H1 (cell line): Measurements from ENCODE around the gene DNAJC27. TPM values are rescaled to one million over a fixed set of nuclear protein-coding genes. Genes with fewer than 3 reads are reported as not detected.

Source experiments
- CTCF ChIA-PET: fragments of 300-600 bp; sonication (Branson Sonifier 250); formaldehyde crosslinking; loops from one replicate; lab custom pipeline; 2021; ENCODE audit not compliant: partially characterized antibody; lab: Charles Lee
- POLR2A ChIA-PET: fragments of 300-600 bp; sonication (Branson Sonifier 250); formaldehyde crosslinking; loops from one replicate; lab custom pipeline; 2021; ENCODE audit warnings: inconsistent platforms; ENCODE audit not compliant: partially characterized antibody; lab: Charles Lee
- DNase-seq, 2 experiments: peaks; one replicate each; pipeline versions ENCODE4 v3.0.0 to v3.0.0-alpha.2; 2010 to 2022; ENCODE audit warnings: low spot score in 2 of 2, low read depth in 1 of 2, mixed read lengths in 1 of 2
- FAIRE-seq: peaks from 2 replicates; lab custom pipeline; 2011; peaks lifted over from hg19 to GRCh38; lab: Jason Lieb, UNC
- H2AFZ ChIP-seq: 2 replicates; pipeline ENCODE4 v1.8.1; 2012; ENCODE audit warnings: low read length, inconsistent platforms
- H2AK5ac ChIP-seq: 2 replicates; pipeline ENCODE4 v1.6.1; 2013; ENCODE audit warnings: low read depth, low read length
- H2BK120ac ChIP-seq: replicated peaks from 2 replicates; pipeline ENCODE3; 2013; ENCODE audit warnings: low read depth, low read length, inconsistent platforms
- H2BK12ac ChIP-seq: 2 replicates; pipeline ENCODE4 v1.6.1; 2013; ENCODE audit warnings: low read depth, low read length
- H2BK15ac ChIP-seq: 2 replicates; pipeline ENCODE4 v1.6.1; 2013; ENCODE audit warnings: low read length
- H2BK20ac ChIP-seq: 2 replicates; pipeline ENCODE4 v1.6.1; 2013; ENCODE audit warnings: low read length
- H2BK5ac ChIP-seq: 2 replicates; pipeline ENCODE4 v1.6.1; 2013; ENCODE audit warnings: low read depth, low read length
- H3K14ac ChIP-seq: 2 replicates; pipeline ENCODE4 v1.6.1; 2013; ENCODE audit warnings: inconsistent platforms; ENCODE audit not compliant: insufficient read length
- H3K18ac ChIP-seq: 2 replicates; pipeline ENCODE4 v1.6.1; 2013; ENCODE audit warnings: low read length; ENCODE audit errors: extremely low read depth
- H3K23ac ChIP-seq: 2 replicates; pipeline ENCODE4 v1.6.1; 2013; ENCODE audit warnings: inconsistent platforms; ENCODE audit not compliant: insufficient read length
- H3K23me2 ChIP-seq: 2 replicates; pipeline ENCODE4 v1.6.1; 2013; ENCODE audit warnings: low read depth, low read length
- H3K27ac ChIP-seq: 2 replicates; pipeline ENCODE4 v1.6.1; 2011; ENCODE audit warnings: low read depth, low read length, inconsistent platforms
- H3K27me3 ChIP-seq, 4 experiments: replicated peaks in 1 of 4; 1 replicate in 1 of 4; 2 replicates in 3 of 4; pipeline versions ENCODE4 v1.6.1 to v1.8.1; 2011 to 2013; ENCODE audit warnings: low read length in 3 of 4, mild to moderate bottlenecking in 3 of 4, inconsistent platforms in 2 of 4, mixed read lengths in 2 of 4, moderate library complexity in 1 of 4; ENCODE audit not compliant: control insufficient read depth in 3 of 4, insufficient read depth in 3 of 4; ENCODE audit errors: extremely low read depth in 1 of 4
- H3K36me3 ChIP-seq, 4 experiments: 2 replicates each; pipeline versions ENCODE4 v1.6.1 to v1.8.1; 2011 to 2013; ENCODE audit warnings: mild to moderate bottlenecking in 4 of 4, low read length in 3 of 4, moderate library complexity in 2 of 4, control low read depth in 1 of 4, inconsistent platforms in 1 of 4; ENCODE audit not compliant: insufficient read depth in 4 of 4, control insufficient read depth in 2 of 4
- H3K4ac ChIP-seq: replicated peaks from 2 replicates; pipeline ENCODE3; 2013; ENCODE audit warnings: low read length, low read depth, mixed read lengths, inconsistent platforms; ENCODE audit not compliant: insufficient read length
- H3K4me1 ChIP-seq, 4 experiments: replicated peaks in 1 of 4; 1 replicate in 1 of 4; 2 replicates in 3 of 4; pipeline versions ENCODE4 v1.6.1 to v1.8.1; 2011 to 2013; ENCODE audit warnings: low read length in 3 of 4, inconsistent platforms in 2 of 4, mixed read lengths in 1 of 4; ENCODE audit not compliant: insufficient read depth in 4 of 4, control insufficient read depth in 3 of 4
- H3K4me2 ChIP-seq, 2 experiments: 2 replicates each; pipeline versions ENCODE4 v1.6.1 to v1.8.1; 2011 to 2013; ENCODE audit warnings: low read depth in 2 of 2, low read length in 2 of 2, control low read depth in 1 of 2, inconsistent platforms in 1 of 2, mild to moderate bottlenecking in 1 of 2; ENCODE audit not compliant: insufficient read depth in 1 of 2
- H3K4me3 ChIP-seq, 4 experiments: fragments of 200-600, 300-600 bp in 1 of 4; sonication (generic), shearing (Covaris generic), sonication (Bioruptor Twin) in 1 of 4; 2 replicates each; pipeline versions ENCODE4 v1.5.1 to v1.8.1; 2011 to 2016; ENCODE audit warnings: low read length in 4 of 4, low read depth in 3 of 4, control low read depth in 2 of 4, inconsistent platforms in 2 of 4, mild to moderate bottlenecking in 2 of 4, mixed read lengths in 1 of 4, moderate library complexity in 1 of 4; ENCODE audit not compliant: insufficient read depth in 2 of 4; ENCODE audit errors: extremely low read depth in 1 of 4
- H3K56ac ChIP-seq: replicated peaks from 2 replicates; pipeline ENCODE3; 2013; ENCODE audit warnings: low read depth, mild to moderate bottlenecking, mixed read lengths, low read length, inconsistent platforms; ENCODE audit not compliant: insufficient read length
- H3K79me1 ChIP-seq: 2 replicates; pipeline ENCODE4 v1.6.1; 2013; ENCODE audit warnings: low read depth, low read length, control low read depth
- H3K79me2 ChIP-seq, 2 experiments: 2 replicates each; pipeline versions ENCODE4 v1.6.1 to v1.8.1; 2012 to 2013; ENCODE audit warnings: low read length in 2 of 2, mild to moderate bottlenecking in 2 of 2, inconsistent platforms in 1 of 2; ENCODE audit not compliant: insufficient read depth in 2 of 2, control insufficient read depth in 1 of 2
- H3K9ac ChIP-seq, 4 experiments: replicated peaks in 1 of 4; 1 replicate in 1 of 4; 2 replicates in 3 of 4; pipeline versions ENCODE4 v1.6.1 to v1.8.1; 2011 to 2013; ENCODE audit warnings: low read depth in 3 of 4, low read length in 3 of 4, control low read depth in 2 of 4, mild to moderate bottlenecking in 2 of 4, moderate library complexity in 2 of 4, inconsistent platforms in 1 of 4; ENCODE audit errors: extremely low read depth in 1 of 4
- H3K9me3 ChIP-seq, 2 experiments: 2 replicates each; pipeline versions ENCODE4 v1.6.1 to v1.8.1; 2012 to 2013; ENCODE audit warnings: mild to moderate bottlenecking in 2 of 2, moderate library complexity in 2 of 2, control low read depth in 1 of 2, inconsistent platforms in 1 of 2, low read depth in 1 of 2, low read length in 1 of 2, mixed read lengths in 1 of 2; ENCODE audit not compliant: insufficient read depth in 2 of 2
- H4K20me1 ChIP-seq, 2 experiments: replicated peaks in 1 of 2; 2 replicates each; pipeline versions ENCODE3 to v1.8.1; 2011 to 2013; ENCODE audit warnings: inconsistent platforms in 2 of 2, low read length in 2 of 2, mild to moderate bottlenecking in 1 of 2; ENCODE audit not compliant: insufficient read depth in 2 of 2, control insufficient read depth in 1 of 2
- H4K5ac ChIP-seq: 2 replicates; pipeline ENCODE4 v1.6.1; 2013; ENCODE audit warnings: low read length, low read depth, mixed read lengths, inconsistent platforms; ENCODE audit not compliant: insufficient read length
- H4K8ac ChIP-seq: 2 replicates; pipeline ENCODE4 v1.8.0; 2013; ENCODE audit warnings: mild to moderate bottlenecking, moderate library complexity, low read length, inconsistent platforms; ENCODE audit not compliant: insufficient read depth; ENCODE audit errors: extremely low read depth
- H4K91ac ChIP-seq: replicated peaks from 2 replicates; pipeline ENCODE3; 2013; ENCODE audit warnings: low read length, mixed read lengths, inconsistent platforms; ENCODE audit not compliant: insufficient read length
- BCL11A ChIP-seq, 2 experiments: IDR thresholded peaks; one replicate each; pipeline ENCODE4 v1.6.1; 2011; ENCODE audit warnings: low read depth in 2 of 2, low read length in 2 of 2, mild to moderate bottlenecking in 2 of 2
- ZNF274 ChIP-seq: IDR thresholded peaks from 2 replicates; pipeline ENCODE4 v1.7.0; 2012; ENCODE audit warnings: low read length, borderline replicate concordance; ENCODE audit errors: extremely low read depth
- WGBS, 2 experiments: shearing (Covaris generic) in 1 of 2; methylation state at CpG; one replicate each; pipeline versions ENCODE4 v1.1.6 to v1.1.7; 2013 to 2015; ENCODE audit warnings: low lambda C conversion rate in 2 of 2, mixed read lengths in 2 of 2, inconsistent platforms in 1 of 2, low coverage in 1 of 2, missing lambda C conversion rate in 1 of 2; ENCODE audit not compliant: insufficient replicate concordance in 2 of 2, insufficient coverage in 1 of 2, insufficient read length in 1 of 2; ENCODE audit errors: extremely low coverage in 1 of 2, missing lambda C conversion rate in 1 of 2; 5-methylcytosine and 5-hydroxymethylcytosine counted together
- polyA plus RNA-seq, 7 experiments: library from polyadenylated mRNA; depleted of rRNA in 3 of 7; stranded (reverse) in 5 of 7; unstranded in 2 of 7; fragments of >200 nt in 5 of 7; fragments of 200-250 nt in 2 of 7; gene quantifications; 1 replicate in 5 of 7; 2 replicates in 1 of 7; 4 replicates in 1 of 7; pipeline versions ENCODE4 v1.2.1 to v1.2.3, GENCODE V29; 2011 to 2013; ENCODE audit warnings: missing spikeins in 2 of 7, mixed read lengths in 2 of 7
- total RNA-seq: library from RNA; stranded (reverse); fragmentation: NEBNext Ultra II Directional; extraction: Animal tissue kit (Norgen Biotek cat#: 25700); gene quantifications from 2 replicates; pipeline ENCODE4 v1.2.1, GENCODE V29; 2021

Gene DNAJC27
- total and polyA plus RNA-seq, 2 of the 8 experiments (the other 6 are each of a cell fraction or from before 2014, with no cell fraction given) = 1.4 to 4.5 TPM

GRCh38 chr2:24924266-24924665 lies 47.5 kb downstream of the DNAJC27 start:
- Histone ChIP-seq H3K56ac (no peak overlapping the region), H3K27me3 (peaks cover 0 to 3% (median 0%) of the 10 kb centered on the region in 4 experiments; a peak in 4 of 7 replicates), H3K4me1 (peaks cover 0 to 8% (median 3%) of the 10 kb centered on the region in 4 experiments; a peak in 5 of 7 replicates), H3K14ac (no peak overlapping the region), H2BK15ac (0 out of 2 replicates have a peak overlapping the region, but pooled peaks have one; percentile 16), H4K20me1 (no peaks in the 10 kb centered on the region), H3K4ac (no peak overlapping the region), H2BK5ac (no peak overlapping the region), H4K5ac (no peak overlapping the region), H3K23ac (no peak overlapping the region), H4K91ac (no peak overlapping the region), H2BK20ac (no peak overlapping the region), H2AFZ (no peak overlapping the region), H3K4me3 (no peak overlapping the region), H2BK12ac (peak overlapping the region; percentile 75; the same call in 1 of the 2 replicates), H3K4me2 (no peak overlapping the region), H3K9me3 (no peaks in the 10 kb centered on the region), H3K18ac (no peak overlapping the region), H2BK120ac (no peak overlapping the region), H3K79me1 (peaks cover 3% of the 10 kb centered on the region), H3K79me2 (peaks cover 0 to 4% of the 10 kb centered on the region in 2 experiments; a peak in 1 of 4 replicates), H2AK5ac (no peak overlapping the region), H4K8ac (no peak overlapping the region), H3K36me3 (no peaks in the 10 kb centered on the region; a peak in 1 of 8 replicates), H3K9ac (no peak overlapping the region), H3K23me2 (peaks cover 13% of the 10 kb centered on the region), H3K27ac (no peak overlapping the region)
- ChIA-PET CTCF (interaction anchor here (0.7 to 1.3 kb wide), 3 partner anchors 10 to 51 kb away, joined by 3 read pairs; no protein-coding TSS in a partner anchor), POLR2A (interaction anchor here (1.0 to 1.1 kb wide), 2 partner anchors 10 to 11 kb away, joined by 3 to 4 read pairs; no protein-coding TSS in a partner anchor)
- 78% methylated on average over 5 of the region's 5 CpGs; no CpG with 5 or more reads in 1 of the 2 experiments for WGBS, 2 experiments
- DNase-seq (no peak), FAIRE-seq (no peak)
- TF ChIP-seq BCL11A (IDR thresholded peaks at IDR 0.05; ENCODE audit: low read depth in 2 of 2, low read length in 2 of 2) = no peak
- TF ChIP-seq ZNF274 = no peak
